ENCODE results near the gene MPHOSPH6.
"Not testable (repeated sequence)": the region's sequence is repeated elsewhere in the genome, so short reads cannot be mapped to it uniquely, and the experiment has no call there.

The MPHOSPH6 gene

GRCh38 chr16:82113741-82114140 lies 56.3 kb downstream of the MPHOSPH6 start:
- no peak for DNase-seq

GRCh38 chr16:82111944-82112343 lies 58.1 kb downstream of the MPHOSPH6 start:
- no peak for DNase-seq

DNA sequence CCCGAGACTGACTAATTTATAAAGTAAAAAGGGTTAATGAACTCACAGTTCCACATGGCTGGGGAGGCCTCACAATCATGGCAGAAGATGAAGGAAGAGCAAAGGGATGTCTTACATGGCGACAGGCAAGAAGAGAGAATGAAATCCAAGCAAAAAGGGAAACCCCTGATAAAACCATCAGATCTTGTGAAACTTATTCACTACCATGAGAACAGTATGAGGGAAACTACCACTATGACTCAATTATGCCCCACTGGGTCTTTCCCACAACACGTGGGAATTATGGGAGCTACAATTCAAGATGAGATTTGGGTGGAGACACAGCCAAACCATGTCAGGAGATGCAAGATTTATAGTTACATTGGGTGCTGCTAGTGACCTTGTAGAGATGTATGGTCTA lies 60.8 kb downstream of the MPHOSPH6 start:
- not testable (repeated sequence) for DNase-seq

GRCh38 chr16:82108774-82109173 lies 61.2 kb downstream of the MPHOSPH6 start:
- DNase-seq = no peak

GRCh38 chr16:82108100-82108499 lies 61.9 kb downstream of the MPHOSPH6 start:
- no peak for DNase-seq

DNA sequence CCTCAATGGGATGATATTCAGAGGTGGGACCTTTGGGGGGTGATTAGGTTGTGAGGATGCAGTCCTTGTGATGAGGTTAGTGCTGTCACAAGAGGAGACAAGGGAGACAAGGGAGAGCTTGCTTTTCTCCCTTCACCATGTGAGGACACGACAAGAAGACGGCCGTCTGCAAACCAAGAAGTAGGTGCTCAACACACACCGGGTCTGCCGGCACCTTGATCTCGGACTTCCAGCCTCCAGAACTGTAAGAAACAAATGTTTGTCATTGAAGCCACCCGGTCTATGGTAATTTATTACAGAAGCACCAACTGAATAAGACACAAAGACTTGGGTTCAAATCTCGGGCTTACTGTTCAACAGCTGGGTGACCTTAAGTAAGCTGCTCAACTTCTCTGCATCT lies 64.9 kb downstream of the MPHOSPH6 start:
- no peak for DNase-seq

All from T-helper 1 cell (primary cell).